B cell (primary cell): ENCODE measurements around the gene STUM. TPM values are rescaled to one million over a fixed set of nuclear protein-coding genes. Genes with fewer than 3 reads are reported as not detected.
A peak's percentile ranks its signal among the peaks of the same experiment; 100 is the strongest.

ENCODE experiments used
- ATAC-seq: fragments of 200-7000 bp; cut with Tn5 transposase; one replicate; pipeline ENCODE4 v1.10.0; 2021; ENCODE audit warnings: low read depth, mild to moderate bottlenecking, moderate number of reproducible peaks, moderate library complexity
- CTCF ChIA-PET: fragments of 350-600 bp; sonication (Branson Sonifier 250); formaldehyde crosslinking; loops from one replicate; lab custom pipeline; 2021; ENCODE audit warnings: antibody characterized with exemption, inconsistent platforms; lab: Charles Lee
- POLR2A ChIA-PET: fragments of 350-600 bp; sonication (Branson Sonifier 250); formaldehyde crosslinking; loops from one replicate; lab custom pipeline; 2021; ENCODE audit warnings: antibody characterized with exemption; lab: Charles Lee
- DNase-seq: peaks from one replicate; pipeline ENCODE4 v3.0.0; 2013
- H2AFZ ChIP-seq: 2 replicates; pipeline ENCODE4 v1.6.1; 2012; ENCODE audit warnings: mild to moderate bottlenecking, low read depth, low read length; ENCODE audit not compliant: insufficient read depth, poor library complexity, severe bottlenecking
- H3K27ac ChIP-seq, 2 donors: 1 replicate in 1 of 2; 2 replicates in 1 of 2; pipeline ENCODE4 v1.5.1; 2012 to 2013; ENCODE audit warnings: low read length in 2 of 2, mild to moderate bottlenecking in 2 of 2, moderate library complexity in 1 of 2
- H3K27me3 ChIP-seq, 4 experiments: fragments of 200-600 bp in 1 of 4; sonication (generic) in 1 of 4; replicated peaks in 1 of 4; 1 replicate in 2 of 4; 2 replicates in 2 of 4; pipeline versions ENCODE4 v1.6.1 to v1.7.0; 2013 to 2016; ENCODE audit warnings: low read length in 3 of 4, mild to moderate bottlenecking in 2 of 4, mixed read lengths in 1 of 4, moderate library complexity in 1 of 4; ENCODE audit not compliant: insufficient read depth in 4 of 4, control insufficient read depth in 3 of 4; ENCODE audit errors: control extremely low read depth in 1 of 4
- H3K36me3 ChIP-seq, 2 experiments: replicated peaks in 1 of 2; 1 replicate in 1 of 2; 2 replicates in 1 of 2; pipeline versions ENCODE4 v1.6.1 to v1.7.1; 2013; ENCODE audit warnings: low read length in 1 of 2; ENCODE audit not compliant: insufficient read depth in 2 of 2, control insufficient read depth in 1 of 2; ENCODE audit errors: control extremely low read depth in 1 of 2, extremely low read depth in 1 of 2
- H3K4me1 ChIP-seq, 2 donors: fragments of 200-600 bp in 1 of 2; sonication (generic) in 1 of 2; 1 replicate in 1 of 2; 2 replicates in 1 of 2; pipeline versions ENCODE4 v1.5.1 to v1.6.1; 2013 to 2017; ENCODE audit warnings: low read length in 2 of 2; ENCODE audit not compliant: control insufficient read depth in 2 of 2, insufficient read depth in 2 of 2
- H3K4me2 ChIP-seq: replicated peaks from 2 replicates; pipeline ENCODE3; 2012; ENCODE audit warnings: mild to moderate bottlenecking, low read depth, low read length; ENCODE audit not compliant: poor library complexity, severe bottlenecking
- H3K4me3 ChIP-seq, 5 experiments: fragments of 200-600 bp in 1 of 5; sonication (generic) in 1 of 5; 1 replicate in 3 of 5; 2 replicates in 2 of 5; pipeline versions ENCODE4 v1.5.1 to v1.7.0; 2011 to 2016; ENCODE audit warnings: low read length in 4 of 5, mild to moderate bottlenecking in 4 of 5, low read depth in 2 of 5, control low read depth in 1 of 5, moderate library complexity in 1 of 5; ENCODE audit not compliant: insufficient read depth in 1 of 5; ENCODE audit errors: control extremely low read depth in 1 of 5, extremely low read depth in 1 of 5
- H3K79me2 ChIP-seq: fragments of 200-600 bp; sonication (generic); one replicate; pipeline ENCODE4 v1.6.0; 2016; ENCODE audit warnings: low read length; ENCODE audit not compliant: control insufficient read depth, insufficient read depth
- H3K9ac ChIP-seq: fragments of 200-600 bp; sonication (generic); 2 replicates; pipeline ENCODE4 v1.6.1; 2017; ENCODE audit warnings: mild to moderate bottlenecking, low read length, moderate library complexity
- H3K9me3 ChIP-seq, 3 donors: one replicate each; pipeline versions ENCODE4 v1.6.1 to v1.7.1; 2013; ENCODE audit warnings: low read length in 2 of 3; ENCODE audit not compliant: control insufficient read depth in 2 of 3, insufficient read depth in 1 of 3; ENCODE audit errors: control extremely low read depth in 1 of 3
- H4K20me1 ChIP-seq: 2 replicates; pipeline ENCODE4 v1.6.0; 2012; ENCODE audit warnings: mild to moderate bottlenecking, low read length; ENCODE audit not compliant: insufficient read depth, control insufficient read depth, poor library complexity, severe bottlenecking
- H3K27ac Mint-ChIP-seq: one replicate; pipeline ENCODE4 v1.8.0; 2021; ENCODE audit warnings: mixed read lengths
- H3K27me3 Mint-ChIP-seq: one replicate; pipeline ENCODE4 v1.8.0; 2021; ENCODE audit warnings: mixed read lengths
- H3K4me1 Mint-ChIP-seq: one replicate; pipeline ENCODE4 v1.8.0; 2021; ENCODE audit warnings: mixed read lengths
- H3K4me3 Mint-ChIP-seq: one replicate; pipeline ENCODE4 v1.8.0; 2021; ENCODE audit warnings: mixed read lengths
- H3K9me3 Mint-ChIP-seq: one replicate; pipeline ENCODE4 v1.8.0; 2022; ENCODE audit warnings: mixed read lengths; ENCODE audit not compliant: insufficient read depth
- EZH2 ChIP-seq: IDR thresholded peaks from 2 replicates; pipeline ENCODE4 v1.6.1; 2012; ENCODE audit warnings: borderline replicate concordance, low read depth, mild to moderate bottlenecking, moderate library complexity, low read length; ENCODE audit not compliant: insufficient read depth, poor library complexity, severe bottlenecking
- WGBS: methylation state at CpG from one replicate; pipeline ENCODE4 v1.1.5; 2013; ENCODE audit warnings: missing lambda C conversion rate; ENCODE audit not compliant: insufficient coverage; 5-methylcytosine and 5-hydroxymethylcytosine counted together
- intact Hi-C: fragments of 100-400 bp; cut with micrococcal nuclease; formaldehyde crosslinking; loops from one replicate; pipeline ENCODE4 v1.10.0; 2022
- polyA plus RNA-seq: library from polyadenylated mRNA; depleted of rRNA; stranded (reverse); fragments of >200 nt; gene quantifications from 2 replicates; pipeline ENCODE4 v1.2.3, GENCODE V29; 2012
- total RNA-seq, 2 donors: library from RNA; stranded (reverse); fragments of 120-200 nt in 1 of 2; gene quantifications; 1 replicate in 1 of 2; 2 replicates in 1 of 2; pipeline versions ENCODE4 v1.2.3 to v1.2.4, GENCODE V29; 2013 to 2022
- TF ChIP-seq, protein P1 (sequence below): fragments of 200-600 bp; IDR thresholded peaks from one replicate; pipeline ENCODE4 v1.8.0; 2022; ENCODE audit warnings: antibody characterized with exemption, mild to moderate bottlenecking

Gene STUM
- total and polyA plus RNA-seq, 2 donors (not counting 1 experiment from before 2014, with no cell fraction given), result 0.12 to 0.69 TPM

DNA sequence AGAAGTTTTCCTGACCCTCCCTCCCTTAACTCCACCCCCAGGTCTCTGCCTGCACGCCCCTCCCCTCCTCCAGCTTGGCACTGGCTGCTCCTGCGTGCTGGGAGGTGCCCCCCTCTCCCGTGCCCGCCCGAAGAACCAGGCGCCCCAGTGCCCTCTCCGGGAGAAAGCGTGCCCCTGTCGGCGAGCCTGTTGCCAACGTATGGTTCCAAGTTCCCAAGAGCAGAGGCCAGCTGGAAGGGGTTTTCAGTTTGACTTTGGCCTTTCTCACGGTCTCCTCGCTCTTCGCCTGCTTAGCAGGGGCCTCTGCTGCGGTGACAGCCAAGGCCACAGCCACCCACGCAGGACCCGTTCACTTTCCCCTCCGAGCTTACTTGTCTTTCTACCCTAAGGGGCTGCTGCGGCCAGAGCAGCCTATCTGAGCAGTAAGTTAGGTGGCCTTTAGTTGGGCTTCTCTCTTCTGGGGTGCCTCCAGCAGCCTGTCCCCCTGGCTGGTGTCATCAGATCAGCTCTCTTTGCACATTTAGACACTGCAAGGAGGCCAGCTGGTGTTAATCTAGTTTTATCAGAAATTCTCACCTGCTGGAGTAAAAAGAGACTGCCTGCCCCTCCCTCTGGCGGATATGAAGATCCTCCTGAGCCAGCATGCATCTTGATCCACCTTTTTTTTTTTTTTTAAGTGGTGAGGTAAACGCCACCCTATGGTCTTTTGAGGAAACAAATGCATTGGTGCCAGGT lies 1.5 kb downstream of the STUM start:
- 3% methylated on average over 19 of the region's 21 CpGs for WGBS
- no peaks in the 10 kb centered on the region for H3K9me3 Mint-ChIP-seq
- intact Hi-C loops, result loop anchor here (1.0 to 10.0 kb wide), 5 partner anchors 126 to 992 kb away; partner anchors contain the start of gene PARP1
- POLR2A ChIA-PET, result interaction anchor here (1.4 kb wide), 1 partner anchor 142 kb away, joined by 6 read pairs; the partner anchor contains the start of gene PARP1
- H3K4me1 ChIP-seq, result peaks cover 22 to 24% of the 10 kb centered on the region in 2 donors
- H4K20me1 ChIP-seq, result no peaks in the 10 kb centered on the region
- H3K36me3 ChIP-seq, result no peaks in the 10 kb centered on the region
- peaks cover 21% of the 10 kb centered on the region for H3K4me1 Mint-ChIP-seq
- CTCF ChIA-PET, result interaction anchor here (0.6 to 5.6 kb wide), 12 partner anchors 8 to 1909 kb away, joined by 3 to 33 read pairs (median 4); partner anchors contain the start of genes IBA57 and PARP1
- H3K27ac Mint-ChIP-seq, result peak overlapping the region; percentile 18
- no peak overlapping the region for H3K27ac ChIP-seq
- ATAC-seq (peak; percentile 11), DNase-seq (peak; percentile 54)
- H3K27me3 ChIP-seq, result peaks cover 0 to 33% (median 7%) of the 10 kb centered on the region in 4 experiments
- H3K9me3 ChIP-seq, result no peaks in the 10 kb centered on the region
- H3K79me2 ChIP-seq, result no peaks in the 10 kb centered on the region
- peak overlapping the region; percentile 81 for H3K4me2 ChIP-seq
- H3K4me3 Mint-ChIP-seq, result peak overlapping the region; percentile 87
- peak overlapping the region; percentile 57 for H2AFZ ChIP-seq
- no peak for TF ChIP-seq EZH2
- TF ChIP-seq, protein P1, sequence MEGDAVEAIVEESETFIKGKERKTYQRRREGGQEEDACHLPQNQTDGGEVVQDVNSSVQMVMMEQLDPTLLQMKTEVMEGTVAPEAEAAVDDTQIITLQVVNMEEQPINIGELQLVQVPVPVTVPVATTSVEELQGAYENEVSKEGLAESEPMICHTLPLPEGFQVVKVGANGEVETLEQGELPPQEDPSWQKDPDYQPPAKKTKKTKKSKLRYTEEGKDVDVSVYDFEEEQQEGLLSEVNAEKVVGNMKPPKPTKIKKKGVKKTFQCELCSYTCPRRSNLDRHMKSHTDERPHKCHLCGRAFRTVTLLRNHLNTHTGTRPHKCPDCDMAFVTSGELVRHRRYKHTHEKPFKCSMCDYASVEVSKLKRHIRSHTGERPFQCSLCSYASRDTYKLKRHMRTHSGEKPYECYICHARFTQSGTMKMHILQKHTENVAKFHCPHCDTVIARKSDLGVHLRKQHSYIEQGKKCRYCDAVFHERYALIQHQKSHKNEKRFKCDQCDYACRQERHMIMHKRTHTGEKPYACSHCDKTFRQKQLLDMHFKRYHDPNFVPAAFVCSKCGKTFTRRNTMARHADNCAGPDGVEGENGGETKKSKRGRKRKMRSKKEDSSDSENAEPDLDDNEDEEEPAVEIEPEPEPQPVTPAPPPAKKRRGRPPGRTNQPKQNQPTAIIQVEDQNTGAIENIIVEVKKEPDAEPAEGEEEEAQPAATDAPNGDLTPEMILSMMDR, result no peak
- H3K9ac ChIP-seq, result peak overlapping the region; percentile 53
- H3K27me3 Mint-ChIP-seq, result peaks cover 32% of the 10 kb centered on the region
- H3K4me3 ChIP-seq, result peak overlapping the region in 4 of 5 experiments; percentile 30 to 57 (median 52)

DNA sequence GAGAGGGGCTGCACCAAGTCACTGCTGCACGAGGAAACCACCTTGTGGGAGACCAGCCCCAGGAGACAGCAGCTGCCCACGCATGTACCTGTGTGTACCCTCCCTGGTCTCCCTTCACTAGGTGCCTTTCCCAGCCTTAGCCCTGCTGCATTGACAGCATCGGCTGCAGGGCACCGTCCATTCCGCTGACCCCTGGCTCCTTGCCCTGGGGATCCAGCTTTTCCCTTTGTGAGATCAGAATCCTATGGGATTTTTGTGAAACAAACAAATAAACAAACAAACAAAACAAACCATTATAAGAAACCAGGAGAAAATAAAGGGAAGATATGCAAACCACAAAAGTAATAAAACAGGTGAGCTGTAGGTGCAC lies 2.1 kb downstream of the STUM start:
- ChIA-PET CTCF (interaction anchor here (0.7 to 5.6 kb wide), 6 partner anchors 9 to 1615 kb away, joined by 3 to 33 read pairs (median 4); partner anchors contain the start of genes IBA57 and PARP1), POLR2A (interaction anchor here (1.4 kb wide), 1 partner anchor 143 kb away, joined by 6 read pairs; the partner anchor contains the start of gene PARP1)
- no peak for ATAC-seq
- TF ChIP-seq EZH2, result no peak
- TF ChIP-seq, protein P1, result no peak
- peaks cover 0 to 33% (median 7%) of the 10 kb centered on the region in 4 experiments for H3K27me3 ChIP-seq
- no peaks in the 10 kb centered on the region for H3K36me3 ChIP-seq
- H3K4me2 ChIP-seq, result no peak overlapping the region
- no peak overlapping the region for H2AFZ ChIP-seq
- intact Hi-C loops, result loop anchor here (1.0 kb wide), 1 partner anchor 126 kb away; no protein-coding TSS in a partner anchor
- H3K9me3 ChIP-seq, result no peaks in the 10 kb centered on the region
- DNase-seq, result no peak
- H3K79me2 ChIP-seq, result no peaks in the 10 kb centered on the region
- 75% methylated on average over 5 of the region's 5 CpGs for whole genome bisulfite sequencing
- peaks cover 21% of the 10 kb centered on the region for H3K4me1 Mint-ChIP-seq
- H3K4me1 ChIP-seq, result peaks cover 22 to 24% of the 10 kb centered on the region in 2 donors
- H3K27ac ChIP-seq, result no peak overlapping the region
- H3K9me3 Mint-ChIP-seq, result no peaks in the 10 kb centered on the region
- H3K4me3 Mint-ChIP-seq, result peak overlapping the region; percentile 87
- peaks cover 31% of the 10 kb centered on the region for H3K27me3 Mint-ChIP-seq
- H3K4me3 ChIP-seq, result no peak overlapping the region
- no peaks in the 10 kb centered on the region for H4K20me1 ChIP-seq
- H3K9ac ChIP-seq, result no peak overlapping the region
- no peak overlapping the region for H3K27ac Mint-ChIP-seq
